HG02884 (cell line): ENCODE data around the gene GUCA2A.

Source experiments
- ATAC-seq: cut with Tn5 transposase; IDR thresholded peaks from one replicate; pipeline ENCODE4 v1.9.1; 2021; ENCODE audit warnings: mild to moderate bottlenecking, moderate library complexity; ENCODE audit not compliant: unreplicated experiment

Gene GUCA2A

GRCh38 chr1:42133809-42134526 lies 30.6 kb downstream of the GUCA2A start:
- no peak for ATAC-seq

GRCh38 chr1:42133390-42133789 lies 31.2 kb downstream of the GUCA2A start:
- no peak for ATAC-seq

- ATAC-seq, result no peak
Observed at GRCh38 chr1:42130061-42130660, 34.4 kb downstream of the GUCA2A start.

GRCh38 chr1:42128964-42129363 lies 35.6 kb downstream of the GUCA2A start:
- no peak for ATAC-seq

- no peak for ATAC-seq
Observed at GRCh38 chr1:42128499-42128898, 36.0 kb downstream of the GUCA2A start.

GRCh38 chr1:42127767-42128166 lies 36.8 kb downstream of the GUCA2A start:
- no peak for ATAC-seq

GRCh38 chr1:42125552-42125951 lies 39.0 kb downstream of the GUCA2A start:
- no peak for ATAC-seq

- ATAC-seq, result no peak
Observed at GRCh38 chr1:42122408-42122807, 42.1 kb downstream of the GUCA2A start.

GRCh38 chr1:42118125-42118524 lies 46.4 kb downstream of the GUCA2A start:
- no peak for ATAC-seq

GRCh38 chr1:42117214-42117613 lies 47.3 kb downstream of the GUCA2A start:
- ATAC-seq, result no peak

- ATAC-seq, result no peak
Observed at GRCh38 chr1:42114229-42114628, 50.3 kb downstream of the GUCA2A start.
